ENCODE results near the gene ASAH2. TPM values are rescaled to one million over a fixed set of nuclear protein-coding genes. Genes with fewer than 3 reads are reported as not detected.
"Not testable (repeated sequence)": the region's sequence is repeated elsewhere in the genome, so short reads cannot be mapped to it uniquely, and the experiment has no call there.

Gene ASAH2
- total and polyA plus RNA-seq, 8 donors: 0.68 to 4.6 (median 2.7) TPM

DNA sequence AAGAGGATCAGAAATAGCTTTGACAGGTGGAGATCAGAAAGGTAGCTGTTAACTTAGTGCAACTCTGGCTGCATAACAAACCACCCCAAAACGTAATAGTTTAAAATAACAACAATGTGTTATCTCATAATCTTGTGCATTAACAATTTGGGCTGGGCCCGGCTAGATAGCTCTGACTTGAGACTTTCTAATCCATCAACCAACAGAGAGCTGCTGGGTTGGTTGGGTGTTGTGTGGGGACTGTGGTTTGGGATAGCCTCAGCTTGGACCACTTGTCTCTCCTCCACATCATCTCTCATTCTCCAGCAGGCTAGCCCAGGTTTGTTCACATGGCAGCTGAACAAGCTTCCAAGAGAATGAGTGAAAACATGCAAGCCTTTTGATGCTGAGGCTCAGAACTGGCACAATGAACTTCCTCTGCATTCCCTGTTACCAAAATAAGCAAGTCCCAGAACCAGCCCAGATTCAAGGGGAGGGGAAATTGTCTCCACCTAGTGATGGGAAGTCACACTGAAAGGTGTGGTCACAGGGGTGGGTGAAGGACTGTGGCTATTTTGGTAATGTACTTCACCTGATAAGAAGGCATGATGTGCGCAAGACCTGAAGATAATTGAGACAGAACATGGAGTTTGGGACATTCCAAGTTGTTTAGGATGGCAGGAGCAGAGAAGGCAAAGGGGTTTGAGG is 20.4 kb upstream of the ASAH2 start:
- DNase-seq (no peak), ATAC-seq (no peak)
- no peaks in the 10 kb centered on the region for H3K9me3 ChIP-seq
- no peaks in the 10 kb centered on the region for H3K4me1 ChIP-seq
- intact Hi-C loops (cut with DNase I): no loop called here
- TF ChIP-seq, protein P1, sequence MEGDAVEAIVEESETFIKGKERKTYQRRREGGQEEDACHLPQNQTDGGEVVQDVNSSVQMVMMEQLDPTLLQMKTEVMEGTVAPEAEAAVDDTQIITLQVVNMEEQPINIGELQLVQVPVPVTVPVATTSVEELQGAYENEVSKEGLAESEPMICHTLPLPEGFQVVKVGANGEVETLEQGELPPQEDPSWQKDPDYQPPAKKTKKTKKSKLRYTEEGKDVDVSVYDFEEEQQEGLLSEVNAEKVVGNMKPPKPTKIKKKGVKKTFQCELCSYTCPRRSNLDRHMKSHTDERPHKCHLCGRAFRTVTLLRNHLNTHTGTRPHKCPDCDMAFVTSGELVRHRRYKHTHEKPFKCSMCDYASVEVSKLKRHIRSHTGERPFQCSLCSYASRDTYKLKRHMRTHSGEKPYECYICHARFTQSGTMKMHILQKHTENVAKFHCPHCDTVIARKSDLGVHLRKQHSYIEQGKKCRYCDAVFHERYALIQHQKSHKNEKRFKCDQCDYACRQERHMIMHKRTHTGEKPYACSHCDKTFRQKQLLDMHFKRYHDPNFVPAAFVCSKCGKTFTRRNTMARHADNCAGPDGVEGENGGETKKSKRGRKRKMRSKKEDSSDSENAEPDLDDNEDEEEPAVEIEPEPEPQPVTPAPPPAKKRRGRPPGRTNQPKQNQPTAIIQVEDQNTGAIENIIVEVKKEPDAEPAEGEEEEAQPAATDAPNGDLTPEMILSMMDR (IDR thresholded peaks at IDR 0.05): no peak
- H3K36me3 ChIP-seq: no peaks in the 10 kb centered on the region
- H3K27me3 ChIP-seq: no peaks in the 10 kb centered on the region
- H3K4me3 ChIP-seq: no peak overlapping the region
- no peak overlapping the region for H3K27ac ChIP-seq

DNA sequence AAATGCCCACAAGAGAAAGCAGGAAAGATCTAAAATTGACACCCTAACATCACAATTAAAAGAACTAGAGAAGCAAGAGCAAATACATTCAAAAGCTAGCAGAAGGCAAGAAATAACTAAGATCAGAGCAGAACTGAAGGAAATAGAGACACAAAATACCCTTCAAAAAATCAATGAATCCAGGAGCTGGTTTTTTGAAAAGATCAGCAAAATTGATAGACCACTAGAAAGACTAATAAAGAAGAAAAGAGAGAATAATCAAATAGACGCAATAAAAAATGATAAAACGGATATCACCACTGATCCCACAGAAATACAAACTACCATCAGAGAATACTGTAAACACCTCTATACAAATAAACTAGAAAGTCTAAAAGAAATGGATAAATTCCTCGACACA is 16.6 kb upstream of the ASAH2 start:
- H3K27ac ChIP-seq; ATAC-seq; H3K4me3 ChIP-seq; H3K27me3 ChIP-seq; H3K4me1 ChIP-seq; H3K36me3 ChIP-seq; DNase-seq; intact Hi-C loops (cut with DNase I); H3K9me3 ChIP-seq: not testable (repeated sequence)

DNA sequence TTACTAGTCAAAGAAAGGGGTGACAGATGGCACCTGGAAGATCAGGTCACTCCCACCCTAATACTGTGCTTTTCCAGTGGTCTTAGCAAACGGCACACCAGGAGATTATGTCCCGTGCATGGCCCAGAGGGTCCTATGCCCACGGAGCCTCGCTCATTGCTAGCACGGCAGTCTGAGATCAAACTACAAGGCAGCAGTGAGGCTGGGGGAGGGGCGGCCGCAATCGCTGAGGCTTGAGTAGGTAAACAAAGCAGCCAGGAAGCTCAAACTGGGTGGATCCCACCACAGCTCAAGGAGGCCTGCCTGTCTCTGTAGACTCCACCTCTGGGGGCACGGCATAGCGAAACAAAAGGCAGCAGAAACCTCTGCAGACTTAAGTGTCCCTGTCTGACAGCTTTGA is 11.3 kb upstream of the ASAH2 start:
- H3K9me3 ChIP-seq; H3K27ac ChIP-seq; DNase-seq; ATAC-seq; intact Hi-C loops (cut with DNase I); H3K4me1 ChIP-seq; H3K36me3 ChIP-seq; H3K4me3 ChIP-seq; H3K27me3 ChIP-seq: not testable (repeated sequence)

DNA sequence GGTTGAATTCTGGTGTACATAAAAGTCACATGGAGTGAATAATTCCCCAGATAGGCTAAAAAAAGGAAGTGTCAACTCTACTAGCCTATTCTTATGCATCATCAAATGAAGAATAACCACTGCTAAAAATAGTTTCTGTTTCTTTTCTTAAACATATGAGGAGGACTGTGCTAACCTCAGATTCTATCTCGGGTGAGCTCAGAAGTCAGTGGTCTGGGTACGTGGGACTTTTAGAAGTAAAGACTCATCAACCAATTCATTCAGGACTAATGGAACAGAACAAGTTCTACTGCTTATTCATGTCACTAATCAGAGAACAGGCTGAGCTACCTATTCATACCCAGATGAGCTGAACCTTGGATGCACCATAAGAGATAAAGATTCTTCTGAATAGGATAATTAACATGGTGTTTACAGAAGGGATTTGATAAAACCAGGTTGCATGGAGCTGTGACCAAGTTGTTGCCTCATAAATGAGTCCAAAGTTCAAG is 9.5 kb upstream of the ASAH2 start:
- intact Hi-C loops (cut with DNase I): no loop called here
- Histone ChIP-seq H3K36me3 (no peaks in the 10 kb centered on the region), H3K4me3 (no peak overlapping the region), H3K9me3 (no peaks in the 10 kb centered on the region), H3K27ac (no peak overlapping the region), H3K4me1 (no peaks in the 10 kb centered on the region), H3K27me3 (no peaks in the 10 kb centered on the region)
- TF ChIP-seq, protein P1 (IDR thresholded peaks at IDR 0.05): no peak
- DNase-seq (no peak), ATAC-seq (no peak)

DNA sequence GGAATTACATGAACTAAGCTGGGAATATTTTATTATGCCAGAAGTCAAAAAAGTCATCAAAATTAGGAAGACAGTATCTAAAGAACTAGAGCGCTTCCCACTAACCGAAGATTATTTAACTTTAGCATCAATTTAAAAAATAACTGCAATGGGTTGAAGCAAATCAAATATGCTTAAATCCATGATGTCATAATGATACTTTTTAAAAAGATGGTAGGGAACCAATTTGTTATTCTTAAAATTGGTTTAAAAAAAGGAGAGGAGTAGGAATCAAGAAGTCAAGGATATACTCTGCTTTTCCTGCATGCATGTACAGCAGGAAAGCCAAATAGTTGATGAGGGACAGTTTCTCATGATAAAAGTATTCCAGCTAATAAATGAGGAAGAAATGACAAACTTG is 3.2 kb upstream of the ASAH2 start:
- H3K4me1 ChIP-seq: no peaks in the 10 kb centered on the region
- no peak for DNase-seq
- no peaks in the 10 kb centered on the region for H3K27me3 ChIP-seq
- no peak overlapping the region for H3K27ac ChIP-seq
- H3K36me3 ChIP-seq: no peaks in the 10 kb centered on the region
- intact Hi-C loops (cut with DNase I): no loop called here
- no peaks in the 10 kb centered on the region for H3K9me3 ChIP-seq
- TF ChIP-seq, protein P1 (IDR thresholded peaks at IDR 0.05): no peak
- no peak overlapping the region for H3K4me3 ChIP-seq
- ATAC-seq: no peak

DNA sequence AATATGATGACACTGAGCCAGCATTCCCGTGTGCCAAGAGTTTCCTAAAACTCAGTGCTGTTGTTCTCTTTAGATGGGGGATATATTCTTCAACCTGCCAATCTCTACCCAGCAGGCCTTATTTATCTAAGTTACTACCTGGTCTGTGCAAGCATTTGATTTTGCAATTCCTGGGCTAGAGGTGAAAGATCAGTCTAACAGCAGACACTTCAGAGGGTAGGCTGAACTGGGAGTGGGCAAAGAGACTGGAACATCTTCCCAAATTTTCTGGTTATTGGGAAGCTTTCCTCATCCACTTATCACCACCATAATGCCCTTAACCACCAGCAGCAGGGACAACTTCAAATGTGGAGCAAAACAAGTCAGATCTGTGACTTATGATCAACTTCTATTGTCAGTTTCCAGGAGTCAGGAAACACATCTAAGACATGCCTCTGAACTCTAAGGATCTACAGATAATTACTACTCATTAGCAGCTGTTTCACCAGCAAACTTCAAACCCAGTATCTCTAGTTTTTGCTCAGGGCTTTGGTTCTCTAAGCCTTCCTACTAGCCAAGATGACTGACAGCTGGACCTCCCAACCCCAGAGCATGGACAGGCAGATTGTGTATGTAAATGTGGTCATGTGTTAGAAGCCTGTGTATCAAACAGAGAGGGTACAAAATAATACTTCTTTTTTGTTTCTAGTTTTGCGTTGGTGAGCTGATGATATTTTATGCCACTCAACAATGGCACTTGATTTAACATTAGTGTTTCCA is 1.0 kb downstream of the ASAH2 start:
- TF ChIP-seq, protein P1 (IDR thresholded peaks at IDR 0.05): no peak
- DNase-seq: no peak
- no peaks in the 10 kb centered on the region for H3K27me3 ChIP-seq
- intact Hi-C loops (cut with DNase I): no loop called here
- no peak overlapping the region for H3K27ac ChIP-seq
- no peak for ATAC-seq
- H3K4me3 ChIP-seq: no peak overlapping the region
- no peaks in the 10 kb centered on the region for H3K9me3 ChIP-seq
- H3K4me1 ChIP-seq: no peaks in the 10 kb centered on the region
- no peaks in the 10 kb centered on the region for H3K36me3 ChIP-seq
